Erythroblast (primary cell): ENCODE measurements around the gene RNF121.
"Not testable (repeated sequence)": the region's sequence is repeated elsewhere in the genome, so short reads cannot be mapped to it uniquely, and the experiment has no call there.

Source experiments
- GATA1 ChIP-seq: IDR thresholded peaks from 2 replicates; pipeline ENCODE4 v1.6.1; 2011; ENCODE audit warnings: low read depth, mild to moderate bottlenecking, control low read depth, low read length, moderate library complexity
- POLR2A ChIP-seq: IDR thresholded peaks from 2 replicates; pipeline ENCODE4 v1.6.1; 2011; ENCODE audit warnings: mild to moderate bottlenecking, low read length

- not testable (repeated sequence) for TF ChIP-seq POLR2A, GATA1
Observed at GRCh38 chr11:71910775-71911174, 18.1 kb upstream of the RNF121 start.
